ENCODE measurements around the gene MLLT10. TPM values are rescaled to one million over a fixed set of nuclear protein-coding genes. Genes with fewer than 3 reads are reported as not detected.

The MLLT10 gene
- total and polyA plus RNA-seq, 9 of the 15 experiments (the other 6 are each of a cell fraction or from before 2014, with no cell fraction given): 18.8 to 81.4 (median 64.2) TPM

DNA sequence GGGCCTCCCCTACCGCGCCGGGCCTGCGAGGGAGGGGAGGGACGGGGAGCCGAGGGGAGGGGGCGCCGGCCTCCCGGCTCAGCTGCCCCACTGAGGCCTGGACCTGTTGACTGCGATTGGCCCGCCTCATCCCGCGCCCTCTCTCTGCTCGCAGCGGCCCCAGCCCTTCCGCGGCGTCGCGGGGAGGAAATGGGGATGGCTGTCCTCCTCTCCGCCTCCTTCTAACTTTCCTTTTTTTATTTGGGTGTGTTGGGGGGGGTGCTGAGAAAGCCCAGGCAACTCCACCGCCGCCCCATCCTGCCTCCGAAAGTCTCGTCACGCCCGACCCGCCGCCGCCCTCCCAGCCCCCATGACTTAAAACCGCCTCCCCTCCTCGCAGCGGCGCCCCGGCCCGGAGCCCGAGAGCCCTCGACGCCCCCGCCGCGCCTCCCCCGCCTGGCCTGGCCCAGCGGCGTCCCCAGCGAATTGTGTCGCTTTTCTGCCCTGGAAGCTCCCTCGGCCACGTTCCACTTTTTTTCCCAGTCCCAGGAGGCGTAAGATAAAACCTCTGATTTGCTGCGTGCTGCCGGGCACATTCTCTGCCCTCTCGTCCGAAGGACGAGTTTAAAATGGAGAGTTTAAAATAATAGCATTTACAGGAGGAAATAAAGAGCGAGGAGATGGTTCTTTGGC is 7.7 kb upstream of the MLLT10 start (continued):
- TF ChIP-seq SLC30A9 (CRISPR knock-in tag; IDR thresholded peaks at IDR 0.05): no peak
- TF ChIP-seq HNRNPK (IDR thresholded peaks at IDR 0.05; ENCODE audit: low read depth, low read length, poor library complexity, severe bottlenecking): peak; percentile 69
- TF ChIP-seq KAT7 (CRISPR knock-in tag; IDR thresholded peaks at IDR 0.05; ENCODE audit: borderline replicate concordance): 0 out of 2 replicates have a peak, but pooled peaks have one; percentile 21
- TF ChIP-seq NEUROD1 (IDR thresholded peaks at IDR 0.05; ENCODE audit: borderline replicate concordance, low read depth, low read length, partially characterized antibody): peak; percentile 11
- TF ChIP-seq NFYB (IDR thresholded peaks at IDR 0.05; ENCODE audit: extremely low read depth, insufficient read length): peak; percentile 8
- TF ChIP-seq, protein P1, sequence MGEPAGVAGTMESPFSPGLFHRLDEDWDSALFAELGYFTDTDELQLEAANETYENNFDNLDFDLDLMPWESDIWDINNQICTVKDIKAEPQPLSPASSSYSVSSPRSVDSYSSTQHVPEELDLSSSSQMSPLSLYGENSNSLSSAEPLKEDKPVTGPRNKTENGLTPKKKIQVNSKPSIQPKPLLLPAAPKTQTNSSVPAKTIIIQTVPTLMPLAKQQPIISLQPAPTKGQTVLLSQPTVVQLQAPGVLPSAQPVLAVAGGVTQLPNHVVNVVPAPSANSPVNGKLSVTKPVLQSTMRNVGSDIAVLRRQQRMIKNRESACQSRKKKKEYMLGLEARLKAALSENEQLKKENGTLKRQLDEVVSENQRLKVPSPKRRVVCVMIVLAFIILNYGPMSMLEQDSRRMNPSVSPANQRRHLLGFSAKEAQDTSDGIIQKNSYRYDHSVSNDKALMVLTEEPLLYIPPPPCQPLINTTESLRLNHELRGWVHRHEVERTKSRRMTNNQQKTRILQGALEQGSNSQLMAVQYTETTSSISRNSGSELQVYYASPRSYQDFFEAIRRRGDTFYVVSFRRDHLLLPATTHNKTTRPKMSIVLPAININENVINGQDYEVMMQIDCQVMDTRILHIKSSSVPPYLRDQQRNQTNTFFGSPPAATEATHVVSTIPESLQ (CRISPR knock-in tag; IDR thresholded peaks at IDR 0.05): 0 out of 2 replicates have a peak, but pooled peaks have one; percentile 25
- peak; percentile 35 for TF ChIP-seq CCNT2 (IDR thresholded peaks at IDR 0.05; ENCODE audit: borderline replicate concordance, extremely low read depth, insufficient read length, low read depth, low read length)
- TF ChIP-seq, protein P2, sequence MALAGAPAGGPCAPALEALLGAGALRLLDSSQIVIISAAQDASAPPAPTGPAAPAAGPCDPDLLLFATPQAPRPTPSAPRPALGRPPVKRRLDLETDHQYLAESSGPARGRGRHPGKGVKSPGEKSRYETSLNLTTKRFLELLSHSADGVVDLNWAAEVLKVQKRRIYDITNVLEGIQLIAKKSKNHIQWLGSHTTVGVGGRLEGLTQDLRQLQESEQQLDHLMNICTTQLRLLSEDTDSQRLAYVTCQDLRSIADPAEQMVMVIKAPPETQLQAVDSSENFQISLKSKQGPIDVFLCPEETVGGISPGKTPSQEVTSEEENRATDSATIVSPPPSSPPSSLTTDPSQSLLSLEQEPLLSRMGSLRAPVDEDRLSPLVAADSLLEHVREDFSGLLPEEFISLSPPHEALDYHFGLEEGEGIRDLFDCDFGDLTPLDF (CRISPR knock-in tag; IDR thresholded peaks at IDR 0.05): peak; percentile 0; the same call in 1 of the 2 replicates
- 0 out of 2 replicates have a peak, but pooled peaks have one; percentile 5 for TF ChIP-seq ZNF263 (CRISPR knock-in tag; IDR thresholded peaks at IDR 0.05; ENCODE audit: borderline replicate concordance)
- TF ChIP-seq ZSCAN32 (CRISPR knock-in tag; IDR thresholded peaks at IDR 0.05): 0 out of 2 replicates have a peak, but pooled peaks have one; percentile 14
- TF ChIP-seq KLF16 (IDR thresholded peaks at IDR 0.05): 0 out of 2 replicates have a peak, but pooled peaks have one; percentile 37
- no peak for TF ChIP-seq HDAC3 (IDR thresholded peaks at IDR 0.05; ENCODE audit: borderline replicate concordance, partially characterized antibody)
- TF ChIP-seq GTF2E2 (tag; IDR thresholded peaks at IDR 0.05): 0 out of 2 replicates have a peak, but pooled peaks have one; percentile 20
- TF ChIP-seq TAF9B (IDR thresholded peaks at IDR 0.05; ENCODE audit: partially characterized antibody): no peak
- 0 out of 2 replicates have a peak, but pooled peaks have one; percentile 6 for TF ChIP-seq ZNF384 (IDR thresholded peaks at IDR 0.05; ENCODE audit: low read depth, low read length)
- peak; percentile 38 for TF ChIP-seq SMAD4 (CRISPR knock-in tag; conservative IDR thresholded peaks at IDR 0.05)
- peak; percentile 55 for TF ChIP-seq GABPA (tag; conservative IDR thresholded peaks at IDR 0.05; ENCODE audit: low read depth)
- TF ChIP-seq SNIP1 (IDR thresholded peaks at IDR 0.05; ENCODE audit: low read depth): no peak
- TF ChIP-seq, protein P3, sequence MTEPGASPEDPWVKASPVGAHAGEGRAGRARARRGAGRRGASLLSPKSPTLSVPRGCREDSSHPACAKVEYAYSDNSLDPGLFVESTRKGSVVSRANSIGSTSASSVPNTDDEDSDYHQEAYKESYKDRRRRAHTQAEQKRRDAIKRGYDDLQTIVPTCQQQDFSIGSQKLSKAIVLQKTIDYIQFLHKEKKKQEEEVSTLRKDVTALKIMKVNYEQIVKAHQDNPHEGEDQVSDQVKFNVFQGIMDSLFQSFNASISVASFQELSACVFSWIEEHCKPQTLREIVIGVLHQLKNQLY (CRISPR knock-in tag; conservative IDR thresholded peaks at IDR 0.05): 0 out of 4 replicates have a peak, but pooled peaks of 1 of the 2 experiments have one; percentile 39
- 0 out of 2 replicates have a peak, but pooled peaks have one; percentile 30 for TF ChIP-seq GTF2F1 (IDR thresholded peaks at IDR 0.05; ENCODE audit: low read depth, low read length)
- 0 out of 2 replicates have a peak, but pooled peaks have one; percentile 8 for TF ChIP-seq ZNF766 (CRISPR knock-in tag; conservative IDR thresholded peaks at IDR 0.05)
- TF ChIP-seq, protein P4, sequence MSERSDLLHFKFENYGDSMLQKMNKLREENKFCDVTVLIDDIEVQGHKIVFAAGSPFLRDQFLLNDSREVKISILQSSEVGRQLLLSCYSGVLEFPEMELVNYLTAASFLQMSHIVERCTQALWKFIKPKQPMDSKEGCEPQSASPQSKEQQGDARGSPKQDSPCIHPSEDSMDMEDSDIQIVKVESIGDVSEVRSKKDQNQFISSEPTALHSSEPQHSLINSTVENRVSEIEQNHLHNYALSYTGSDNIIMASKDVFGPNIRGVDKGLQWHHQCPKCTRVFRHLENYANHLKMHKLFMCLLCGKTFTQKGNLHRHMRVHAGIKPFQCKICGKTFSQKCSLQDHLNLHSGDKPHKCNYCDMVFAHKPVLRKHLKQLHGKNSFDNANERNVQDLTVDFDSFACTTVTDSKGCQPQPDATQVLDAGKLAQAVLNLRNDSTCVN (CRISPR knock-in tag; IDR thresholded peaks at IDR 0.05): 0 out of 2 replicates have a peak, but pooled peaks have one; percentile 13
